Breast epithelium (tissue), 3 donors: ENCODE measurements around the gene CASP8.

Experiments
- POLR2A ChIP-seq: fragments of 450-650 bp; IDR thresholded peaks from one replicate; pipeline ENCODE4 v1.6.1; 2016; ENCODE audit warnings: antibody characterized with exemption, mild to moderate bottlenecking, moderate library complexity
- POLR2AphosphoS5 ChIP-seq, 3 donors: sonication (generic); formaldehyde crosslinking; IDR thresholded peaks; one replicate each; pipeline ENCODE4 v1.6.1; 2017; ENCODE audit warnings: antibody characterized with exemption in 3 of 3

- no peak for TF ChIP-seq POLR2AphosphoS5 (IDR thresholded peaks at IDR 0.05)
- TF ChIP-seq POLR2A = no peak
These were observed 59.9 kb downstream of the CASP8 start for GRCh38 chr2:201320257-201320656.
